NCI-H524 (cell line): ENCODE results near the gene SLC1A3.

Experiments used
- DNase-seq, 2 experiments: peaks; one replicate each; lab custom pipeline; 2025; lab: John Stamatoyannopoulos, UW

The SLC1A3 gene

GRCh38 chr5:36655161-36655560, 48.8 kb downstream of the SLC1A3 start:
- DNase-seq = no peak

- DNase-seq = no peak
These were observed 50.1 kb downstream of the SLC1A3 start for GRCh38 chr5:36656556-36656955.

GRCh38 chr5:36657563-36657995, 51.2 kb downstream of the SLC1A3 start:
- no peak for DNase-seq

- DNase-seq = no peak
These were observed 51.8 kb downstream of the SLC1A3 start for GRCh38 chr5:36658038-36658756.

GRCh38 chr5:36659411-36659810, 53.0 kb downstream of the SLC1A3 start:
- DNase-seq = no peak

- no peak for DNase-seq
These were observed 54.1 kb downstream of the SLC1A3 start for GRCh38 chr5:36660397-36661049.

GRCh38 chr5:36661456-36662220, 55.2 kb downstream of the SLC1A3 start:
- DNase-seq = no peak

GRCh38 chr5:36662291-36662851, 56.0 kb downstream of the SLC1A3 start:
- DNase-seq = no peak

GRCh38 chr5:36664766-36665165, 58.4 kb downstream of the SLC1A3 start:
- no peak for DNase-seq

GRCh38 chr5:36665628-36666027, 59.2 kb downstream of the SLC1A3 start:
- DNase-seq = no peak

GRCh38 chr5:36666274-36666673, 59.9 kb downstream of the SLC1A3 start:
- DNase-seq = no peak

GRCh38 chr5:36666986-36667385, 60.6 kb downstream of the SLC1A3 start:
- DNase-seq = no peak

- no peak for DNase-seq
These were observed 61.4 kb downstream of the SLC1A3 start for GRCh38 chr5:36667824-36668223.

- DNase-seq = no peak
These were observed 62.7 kb downstream of the SLC1A3 start for GRCh38 chr5:36669015-36669651.

GRCh38 chr5:36670548-36670947, 64.1 kb downstream of the SLC1A3 start:
- no peak for DNase-seq

- no peak for DNase-seq
These were observed 68.9 kb downstream of the SLC1A3 start for GRCh38 chr5:36675282-36675681.

- no peak for DNase-seq
These were observed 73.0 kb downstream of the SLC1A3 start for GRCh38 chr5:36679221-36679989.

- DNase-seq = no peak
These were observed 73.7 kb downstream of the SLC1A3 start for GRCh38 chr5:36680066-36680465.

- no peak for DNase-seq
These were observed 75.3 kb downstream of the SLC1A3 start for GRCh38 chr5:36681711-36682110.

- DNase-seq = no peak
These were observed 76.1 kb downstream of the SLC1A3 start for GRCh38 chr5:36682499-36682898.

GRCh38 chr5:36683821-36684434, 77.5 kb downstream of the SLC1A3 start:
- no peak for DNase-seq
